CD8-positive, alpha-beta memory T cell (primary cell): ENCODE measurements around the gene CHSY3. TPM values are rescaled to one million over a fixed set of nuclear protein-coding genes. Genes with fewer than 3 reads are reported as not detected.

Source experiments
- CTCF ChIA-PET: fragments of 350-600 bp; sonication (Branson Sonifier 250); formaldehyde crosslinking; loops from one replicate; lab custom pipeline; 2021; ENCODE audit warnings: antibody characterized with exemption; lab: Charles Lee
- POLR2A ChIA-PET: fragments of 350-600 bp; sonication (Branson Sonifier 250); formaldehyde crosslinking; loops from one replicate; lab custom pipeline; 2021; ENCODE audit warnings: antibody characterized with exemption; lab: Charles Lee
- DNase-seq, 5 donors: peaks; one replicate each; pipeline versions ENCODE4 v3.0.0 to v3.0.0-alpha.2; 2020 to 2022; ENCODE audit warnings: mixed read lengths in 1 of 5
- H3K27ac ChIP-seq: one replicate; pipeline ENCODE4 v1.7.0; 2013; ENCODE audit warnings: low read depth, mild to moderate bottlenecking, low read length, moderate library complexity
- H3K27me3 ChIP-seq: 2 replicates; pipeline ENCODE4 v1.7.0; 2013; ENCODE audit warnings: low read length, mild to moderate bottlenecking; ENCODE audit not compliant: insufficient read depth, poor library complexity, severe bottlenecking
- H3K36me3 ChIP-seq: 2 replicates; pipeline ENCODE4 v1.7.0; 2013; ENCODE audit warnings: mild to moderate bottlenecking, low read length, moderate library complexity; ENCODE audit not compliant: insufficient read depth
- H3K4me1 ChIP-seq: 2 replicates; pipeline ENCODE4 v1.7.0; 2013; ENCODE audit warnings: mild to moderate bottlenecking, low read length, moderate library complexity; ENCODE audit not compliant: insufficient read depth
- H3K4me3 ChIP-seq: 2 replicates; pipeline ENCODE4 v1.7.0; 2013; ENCODE audit warnings: mild to moderate bottlenecking, low read length
- H3K9me3 ChIP-seq: 2 replicates; pipeline ENCODE4 v1.7.0; 2013; ENCODE audit warnings: mild to moderate bottlenecking, low read length
- H3K27ac Mint-ChIP-seq, 8 donors: one replicate each; pipeline ENCODE4 v1.8.0; 2020 to 2021; ENCODE audit warnings: mixed read lengths in 8 of 8, mild to moderate bottlenecking in 6 of 8, inconsistent platforms in 3 of 8, moderate library complexity in 3 of 8
- H3K27me3 Mint-ChIP-seq, 2 donors: one replicate each; pipeline ENCODE4 v1.8.0; 2020 to 2021; ENCODE audit warnings: mixed read lengths in 2 of 2, mild to moderate bottlenecking in 1 of 2, moderate library complexity in 1 of 2
- H3K36me3 Mint-ChIP-seq, 3 donors: one replicate each; pipeline ENCODE4 v1.8.0; 2020 to 2021; ENCODE audit warnings: mixed read lengths in 3 of 3, inconsistent platforms in 1 of 3, mild to moderate bottlenecking in 1 of 3
- H3K4me1 Mint-ChIP-seq, 3 donors: one replicate each; pipeline ENCODE4 v1.8.0; 2020 to 2021; ENCODE audit warnings: mixed read lengths in 3 of 3, inconsistent platforms in 1 of 3, mild to moderate bottlenecking in 1 of 3
- H3K4me3 Mint-ChIP-seq, 7 donors: one replicate each; pipeline ENCODE4 v1.8.0; 2020 to 2021; ENCODE audit warnings: mixed read lengths in 7 of 7, mild to moderate bottlenecking in 6 of 7, moderate library complexity in 4 of 7, inconsistent platforms in 2 of 7
- H3K9me3 Mint-ChIP-seq, 5 donors: one replicate each; pipeline ENCODE4 v1.8.0; 2020 to 2022; ENCODE audit warnings: mixed read lengths in 5 of 5, mild to moderate bottlenecking in 3 of 5, moderate library complexity in 2 of 5, inconsistent platforms in 1 of 5
- polyA plus RNA-seq: library from polyadenylated mRNA; unstranded; fragments of 300-500 nt; fragmentation: Illumina TruSeq; gene quantifications from one replicate; pipeline ENCODE4 v1.2.3, GENCODE V29; 2021
- total RNA-seq, 2 experiments: library from RNA; stranded (reverse); gene quantifications; one replicate each; pipeline ENCODE4 v1.2.3, GENCODE V29; 2021

Gene CHSY3
- total and polyA plus RNA-seq, 3 experiments from 2014 or later = not detected

- no peak overlapping the region for H3K4me3 ChIP-seq
- CTCF ChIA-PET = no interaction called here
- no peaks in the 10 kb centered on the region for H3K36me3 Mint-ChIP-seq
- no peak for DNase-seq
- H3K9me3 Mint-ChIP-seq = no peaks in the 10 kb centered on the region
- H3K27me3 Mint-ChIP-seq = peaks cover 0 to 12% of the 10 kb centered on the region in 2 donors
- no peak overlapping the region for H3K27ac ChIP-seq
- no peak overlapping the region for H3K27ac Mint-ChIP-seq
- no peaks in the 10 kb centered on the region for H3K27me3 ChIP-seq
- H3K36me3 ChIP-seq = no peaks in the 10 kb centered on the region
- H3K4me1 ChIP-seq = no peaks in the 10 kb centered on the region
- H3K9me3 ChIP-seq = no peaks in the 10 kb centered on the region
- H3K4me1 Mint-ChIP-seq = no peaks in the 10 kb centered on the region
- POLR2A ChIA-PET = no interaction called here
- H3K4me3 Mint-ChIP-seq = no peak overlapping the region
Observed at GRCh38 chr5:130116972-130117371, 212.7 kb downstream of the CHSY3 start.

- CTCF ChIA-PET = no interaction called here
- peaks cover 0 to 3% (median 0%) of the 10 kb centered on the region in 3 donors for H3K4me1 Mint-ChIP-seq
Observed at GRCh38 chr5:130126746-130127145, 222.5 kb downstream of the CHSY3 start.

GRCh38 chr5:130135506-130135905 lies 231.2 kb downstream of the CHSY3 start:
- Mint-ChIP-seq H3K4me3 (no peak overlapping the region), H3K36me3 (no peaks in the 10 kb centered on the region), H3K27me3 (peaks cover 0 to 15% of the 10 kb centered on the region in 2 donors), H3K27ac (no peak overlapping the region), H3K4me1 (no peaks in the 10 kb centered on the region), H3K9me3 (peaks cover 0 to 2% (median 0%) of the 10 kb centered on the region in 5 donors)
- Histone ChIP-seq H3K36me3 (no peaks in the 10 kb centered on the region), H3K4me1 (no peaks in the 10 kb centered on the region), H3K27ac (no peak overlapping the region), H3K9me3 (no peaks in the 10 kb centered on the region), H3K27me3 (no peaks in the 10 kb centered on the region), H3K4me3 (no peak overlapping the region)
- ChIA-PET CTCF (no interaction called here), POLR2A (no interaction called here)
- DNase-seq = no peak

More at GRCh38 chr5:130126746-130127145, 222.5 kb downstream of the CHSY3 start:
- Histone ChIP-seq H3K27ac (no peak overlapping the region), H3K36me3 (no peaks in the 10 kb centered on the region), H3K9me3 (no peaks in the 10 kb centered on the region), H3K27me3 (no peaks in the 10 kb centered on the region), H3K4me1 (no peaks in the 10 kb centered on the region), H3K4me3 (no peak overlapping the region)
- Mint-ChIP-seq H3K36me3 (no peaks in the 10 kb centered on the region), H3K27ac (no peak overlapping the region), H3K27me3 (peaks cover 0 to 3% of the 10 kb centered on the region in 2 donors), H3K4me3 (no peak overlapping the region), H3K9me3 (no peaks in the 10 kb centered on the region)
- no peak for DNase-seq
- POLR2A ChIA-PET = no interaction called here

GRCh38 chr5:130136300-130136699 lies 232.0 kb downstream of the CHSY3 start:
- no peak overlapping the region for H3K27ac Mint-ChIP-seq
- H3K4me3 ChIP-seq = no peak overlapping the region
- H3K9me3 Mint-ChIP-seq = peaks cover 0 to 2% (median 0%) of the 10 kb centered on the region in 5 donors
- no peak overlapping the region for H3K27ac ChIP-seq
- DNase-seq = no peak
- H3K9me3 ChIP-seq = no peaks in the 10 kb centered on the region
- CTCF ChIA-PET = no interaction called here
- H3K27me3 Mint-ChIP-seq = peaks cover 0 to 15% of the 10 kb centered on the region in 2 donors
- no peaks in the 10 kb centered on the region for H3K4me1 Mint-ChIP-seq
- H3K4me1 ChIP-seq = no peaks in the 10 kb centered on the region
- POLR2A ChIA-PET = no interaction called here
- H3K27me3 ChIP-seq = no peaks in the 10 kb centered on the region
- no peaks in the 10 kb centered on the region for H3K36me3 ChIP-seq
- H3K36me3 Mint-ChIP-seq = no peaks in the 10 kb centered on the region
- H3K4me3 Mint-ChIP-seq = no peak overlapping the region

- POLR2A ChIA-PET = no interaction called here
- Mint-ChIP-seq H3K27ac (no peak overlapping the region), H3K9me3 (peaks cover 0 to 2% (median 0%) of the 10 kb centered on the region in 5 donors), H3K27me3 (peaks cover 0 to 9% of the 10 kb centered on the region in 2 donors), H3K4me3 (no peak overlapping the region), H3K4me1 (no peaks in the 10 kb centered on the region), H3K36me3 (no peaks in the 10 kb centered on the region)
- no peak for DNase-seq
- Histone ChIP-seq H3K9me3 (no peaks in the 10 kb centered on the region), H3K27ac (no peak overlapping the region), H3K27me3 (no peaks in the 10 kb centered on the region), H3K4me1 (no peaks in the 10 kb centered on the region), H3K36me3 (no peaks in the 10 kb centered on the region), H3K4me3 (no peak overlapping the region)
- CTCF ChIA-PET = no interaction called here
Observed at GRCh38 chr5:130137681-130138080, 233.4 kb downstream of the CHSY3 start.

- peaks cover 0 to 2% (median 0%) of the 10 kb centered on the region in 5 donors for H3K9me3 Mint-ChIP-seq
- no peaks in the 10 kb centered on the region for H3K36me3 ChIP-seq
- no peak overlapping the region for H3K4me3 Mint-ChIP-seq
- H3K4me1 ChIP-seq = no peaks in the 10 kb centered on the region
- no peaks in the 10 kb centered on the region for H3K27me3 ChIP-seq
- no peak for DNase-seq
- no peak overlapping the region for H3K27ac ChIP-seq
- no peaks in the 10 kb centered on the region for H3K36me3 Mint-ChIP-seq
- H3K9me3 ChIP-seq = no peaks in the 10 kb centered on the region
- ChIA-PET CTCF (no interaction called here), POLR2A (no interaction called here)
- no peak overlapping the region for H3K27ac Mint-ChIP-seq
- no peak overlapping the region for H3K4me3 ChIP-seq
- H3K27me3 Mint-ChIP-seq = peaks cover 0 to 5% of the 10 kb centered on the region in 2 donors
- no peaks in the 10 kb centered on the region for H3K4me1 Mint-ChIP-seq
Observed at GRCh38 chr5:130138406-130139045, 234.3 kb downstream of the CHSY3 start.

- ChIA-PET CTCF (no interaction called here), POLR2A (no interaction called here)
- Histone ChIP-seq H3K36me3 (no peaks in the 10 kb centered on the region), H3K9me3 (no peaks in the 10 kb centered on the region), H3K4me1 (no peaks in the 10 kb centered on the region), H3K27me3 (no peaks in the 10 kb centered on the region), H3K27ac (no peak overlapping the region), H3K4me3 (no peak overlapping the region)
- no peaks in the 10 kb centered on the region for H3K36me3 Mint-ChIP-seq
- H3K27ac Mint-ChIP-seq = no peak overlapping the region
- no peak overlapping the region for H3K4me3 Mint-ChIP-seq
- H3K27me3 Mint-ChIP-seq = no peaks in the 10 kb centered on the region
- no peak for DNase-seq
- no peaks in the 10 kb centered on the region for H3K4me1 Mint-ChIP-seq
- H3K9me3 Mint-ChIP-seq = no peaks in the 10 kb centered on the region
Observed at GRCh38 chr5:130141659-130142320, 237.5 kb downstream of the CHSY3 start.

GRCh38 chr5:130151239-130151638 lies 247.0 kb downstream of the CHSY3 start:
- Histone ChIP-seq H3K27ac (no peak overlapping the region), H3K27me3 (no peaks in the 10 kb centered on the region), H3K4me3 (no peak overlapping the region), H3K36me3 (no peaks in the 10 kb centered on the region), H3K4me1 (no peaks in the 10 kb centered on the region), H3K9me3 (no peaks in the 10 kb centered on the region)
- ChIA-PET CTCF (no interaction called here), POLR2A (no interaction called here)
- Mint-ChIP-seq H3K4me1 (no peaks in the 10 kb centered on the region), H3K27ac (no peak overlapping the region), H3K36me3 (no peaks in the 10 kb centered on the region), H3K9me3 (peaks cover 0 to 4% (median 0%) of the 10 kb centered on the region in 5 donors), H3K4me3 (no peak overlapping the region), H3K27me3 (no peaks in the 10 kb centered on the region)
- DNase-seq = no peak
